GM10248 (cell line): ENCODE results near the gene REEP6.

Experiments
- CTCF ChIA-PET: fragments of 300-600 bp; sonication (Branson Sonifier 250); formaldehyde crosslinking; extraction: SDS; loops from one replicate; lab custom pipeline; 2021; ENCODE audit warnings: antibody characterized with exemption; lab: Yijun Ruan, JAX
- POLR2A ChIA-PET: fragments of 350-650 bp; sonication (Branson Sonifier 250); formaldehyde crosslinking; extraction: SDS; loops from one replicate; lab custom pipeline; 2020; ENCODE audit warnings: antibody characterized with exemption; lab: Yijun Ruan, JAX
- DNase-seq: peaks from one replicate; pipeline ENCODE4 v3.0.0; 2012; ENCODE audit errors: extremely low spot score
- CTCF ChIP-seq: IDR thresholded peaks from 2 replicates; pipeline ENCODE4 v1.5.1; 2012; ENCODE audit warnings: mild to moderate bottlenecking, low read depth; ENCODE audit errors: extremely low read depth, missing control alignments, control extremely low read depth

REEP6 gene

GRCh38 chr19:1478934-1479707, 11.9 kb upstream of the REEP6 start, which contains the start of gene C19orf25:
Gene C19orf25 (minus strand): TSS chr19:1479215. CDS start chr19:1478903, 312 bp downstream.
- ChIA-PET CTCF (no interaction called here), POLR2A (interaction anchor here (0.6 kb wide), 1 partner anchor 480 kb away, joined by 3 read pairs; no protein-coding TSS in a partner anchor)
- no peak for TF ChIP-seq CTCF
- peak; percentile 98 for DNase-seq

- no peak for TF ChIP-seq CTCF
- POLR2A ChIA-PET, result no interaction called here
- CTCF ChIA-PET, result no interaction called here
- DNase-seq, result no peak
Measured at GRCh38 chr19:1481224-1481892, 9.6 kb upstream of the REEP6 start.

GRCh38 chr19:1481893-1482360, 9.1 kb upstream of the REEP6 start:
- DNase-seq, result no peak
- POLR2A ChIA-PET, result no interaction called here
- CTCF ChIA-PET, result no interaction called here
- no peak for TF ChIP-seq CTCF

GRCh38 chr19:1482361-1483130, 8.4 kb upstream of the REEP6 start:
- TF ChIP-seq CTCF, result no peak
- ChIA-PET POLR2A (no interaction called here), CTCF (no interaction called here)
- no peak for DNase-seq

- DNase-seq, result no peak
- no peak for TF ChIP-seq CTCF
- POLR2A ChIA-PET, result no interaction called here
- CTCF ChIA-PET, result no interaction called here
Measured at GRCh38 chr19:1483131-1483978, 7.6 kb upstream of the REEP6 start.

- no peak for DNase-seq
- no peak for TF ChIP-seq CTCF
- POLR2A ChIA-PET, result no interaction called here
- CTCF ChIA-PET, result no interaction called here
Measured at GRCh38 chr19:1483979-1484428, 7.0 kb upstream of the REEP6 start.
